Measurements from ENCODE around the gene DGCR8.

The DGCR8 gene

GRCh38 chr22:20106849-20107237, 26.8 kb downstream of the DGCR8 start:
- H3K4me3 ChIP-seq (ENCODE audit: control insufficient read depth, low read depth, low read length): no peak overlapping the region
- no peak for DNase-seq (ENCODE audit: low read depth)
- TF ChIP-seq, protein P1, sequence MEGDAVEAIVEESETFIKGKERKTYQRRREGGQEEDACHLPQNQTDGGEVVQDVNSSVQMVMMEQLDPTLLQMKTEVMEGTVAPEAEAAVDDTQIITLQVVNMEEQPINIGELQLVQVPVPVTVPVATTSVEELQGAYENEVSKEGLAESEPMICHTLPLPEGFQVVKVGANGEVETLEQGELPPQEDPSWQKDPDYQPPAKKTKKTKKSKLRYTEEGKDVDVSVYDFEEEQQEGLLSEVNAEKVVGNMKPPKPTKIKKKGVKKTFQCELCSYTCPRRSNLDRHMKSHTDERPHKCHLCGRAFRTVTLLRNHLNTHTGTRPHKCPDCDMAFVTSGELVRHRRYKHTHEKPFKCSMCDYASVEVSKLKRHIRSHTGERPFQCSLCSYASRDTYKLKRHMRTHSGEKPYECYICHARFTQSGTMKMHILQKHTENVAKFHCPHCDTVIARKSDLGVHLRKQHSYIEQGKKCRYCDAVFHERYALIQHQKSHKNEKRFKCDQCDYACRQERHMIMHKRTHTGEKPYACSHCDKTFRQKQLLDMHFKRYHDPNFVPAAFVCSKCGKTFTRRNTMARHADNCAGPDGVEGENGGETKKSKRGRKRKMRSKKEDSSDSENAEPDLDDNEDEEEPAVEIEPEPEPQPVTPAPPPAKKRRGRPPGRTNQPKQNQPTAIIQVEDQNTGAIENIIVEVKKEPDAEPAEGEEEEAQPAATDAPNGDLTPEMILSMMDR (IDR thresholded peaks at IDR 0.05; ENCODE audit: control insufficient read depth, insufficient read depth, low read depth, low read length, missing control alignments): no peak

GRCh38 chr22:20107471-20107901, 27.4 kb downstream of the DGCR8 start:
- TF ChIP-seq, protein P1 (IDR thresholded peaks at IDR 0.05; ENCODE audit: control insufficient read depth, insufficient read depth, low read depth, low read length, missing control alignments): no peak
- DNase-seq (ENCODE audit: low read depth): no peak
- no peak overlapping the region for H3K4me3 ChIP-seq (ENCODE audit: control insufficient read depth, low read depth, low read length)

- no peak overlapping the region for H3K4me3 ChIP-seq (ENCODE audit: control insufficient read depth, low read depth, low read length)
- TF ChIP-seq, protein P1 (IDR thresholded peaks at IDR 0.05; ENCODE audit: control insufficient read depth, insufficient read depth, low read depth, low read length, missing control alignments): no peak
- no peak for DNase-seq (ENCODE audit: low read depth)
These were observed 28.1 kb downstream of the DGCR8 start for GRCh38 chr22:20107951-20108756.

DNA sequence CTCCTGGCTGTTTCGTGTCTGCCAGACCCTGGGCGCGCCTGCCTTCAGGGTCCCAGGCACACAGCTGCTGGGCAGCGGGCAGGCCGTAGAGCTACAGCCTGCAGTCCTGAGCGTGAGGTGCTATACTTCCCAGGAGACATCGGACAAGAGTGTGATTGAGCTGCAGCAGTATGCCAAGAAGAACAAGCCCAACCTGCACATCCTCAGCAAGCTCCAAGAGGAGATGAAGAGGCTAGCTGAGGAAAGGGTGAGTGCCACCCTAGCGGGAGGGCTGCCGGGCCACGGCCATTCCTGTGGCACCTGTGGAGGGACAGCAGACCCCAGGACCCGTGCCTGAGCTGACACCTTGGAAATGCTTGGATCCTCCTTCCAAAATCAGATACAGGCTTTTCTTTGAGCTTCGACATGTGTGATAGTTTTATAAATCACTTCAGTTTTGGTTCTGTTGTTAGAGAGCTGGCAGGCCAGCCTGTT, 28.8 kb downstream of the DGCR8 start:
- DNase-seq (ENCODE audit: low read depth): no peak
- TF ChIP-seq, protein P1 (IDR thresholded peaks at IDR 0.05; ENCODE audit: control insufficient read depth, insufficient read depth, low read depth, low read length, missing control alignments): no peak
- no peak overlapping the region for H3K4me3 ChIP-seq (ENCODE audit: control insufficient read depth, low read depth, low read length)

DNA sequence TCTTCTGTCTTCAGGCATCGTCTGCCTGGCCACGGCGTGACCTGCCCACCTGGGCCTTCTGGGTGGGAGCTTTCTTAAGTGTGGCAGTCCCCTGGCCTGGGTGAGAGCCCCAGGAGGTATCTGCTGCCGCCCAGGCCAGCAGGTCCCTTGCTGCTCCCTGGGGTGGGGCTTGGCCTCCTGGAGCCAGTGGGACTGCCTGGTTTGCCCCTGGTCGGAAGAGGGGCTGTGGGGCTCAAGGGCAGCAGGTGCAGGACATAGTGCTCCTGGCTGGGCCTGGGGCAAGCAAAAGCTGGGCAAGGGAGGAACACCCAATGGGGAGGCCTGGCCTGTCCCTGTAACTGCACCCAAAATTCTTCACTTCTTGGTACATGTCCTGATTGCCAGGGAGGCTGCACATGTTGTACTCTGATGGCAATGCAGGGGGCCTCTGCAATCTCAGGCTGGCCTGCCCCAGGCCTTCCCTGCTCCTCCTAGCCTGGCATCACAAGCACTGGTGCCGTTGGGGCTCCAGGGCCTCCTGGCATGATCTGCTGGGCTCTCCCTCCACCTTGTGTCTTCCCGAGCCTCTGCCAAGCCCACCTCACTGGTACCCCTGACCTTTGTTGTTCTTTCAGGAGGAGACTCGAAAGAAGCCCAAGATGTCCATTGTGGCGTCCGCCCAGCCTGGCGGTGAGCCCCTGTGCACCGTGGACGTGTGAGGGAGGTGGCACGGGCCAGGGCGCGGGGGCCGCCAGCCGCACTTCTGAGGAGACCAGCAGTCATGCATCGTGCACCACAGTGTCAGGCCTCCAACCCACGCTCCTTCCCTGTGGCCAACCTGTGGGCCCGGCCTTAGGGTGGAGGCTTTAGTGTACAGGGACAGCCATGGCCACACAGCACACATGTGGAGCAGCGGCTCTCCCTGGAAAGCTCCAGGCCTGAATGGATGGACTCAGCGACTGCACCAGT, 29.6 kb downstream of the DGCR8 start:
- TF ChIP-seq, protein P1 (IDR thresholded peaks at IDR 0.05; ENCODE audit: control insufficient read depth, insufficient read depth, low read depth, low read length, missing control alignments): no peak
- DNase-seq (ENCODE audit: low read depth): no peak
- H3K4me3 ChIP-seq (ENCODE audit: control insufficient read depth, low read depth, low read length): no peak overlapping the region

DNA sequence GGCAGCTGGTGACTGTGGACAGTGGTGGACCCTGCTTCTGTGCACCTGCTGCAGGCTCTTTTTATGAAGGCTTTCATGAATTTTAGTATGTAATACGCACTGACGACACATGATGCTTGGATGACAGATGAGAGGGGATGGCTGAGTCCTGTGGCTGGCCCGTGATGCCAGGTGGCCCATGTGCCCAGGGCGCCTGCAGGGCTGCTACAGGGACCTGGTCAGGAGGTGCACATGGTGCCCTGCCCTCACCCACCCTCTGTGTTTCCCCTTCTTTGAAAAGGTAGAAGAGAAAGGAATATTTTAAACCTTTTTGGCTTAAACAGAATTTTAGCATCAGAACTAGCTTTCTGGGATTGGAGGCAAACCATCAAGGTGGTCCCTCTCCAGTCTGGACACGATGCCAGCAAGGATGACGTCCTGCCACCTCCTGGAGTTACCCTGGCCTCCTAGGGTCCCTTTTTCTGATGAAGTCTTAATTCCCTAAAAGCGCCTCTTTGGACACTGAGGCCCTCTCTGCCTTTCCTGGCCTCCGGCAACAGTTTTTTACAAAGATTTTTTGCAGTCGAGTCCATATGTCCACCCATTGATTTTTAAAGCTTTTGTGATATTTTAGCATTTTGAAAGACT, 30.4 kb downstream of the DGCR8 start:
- TF ChIP-seq, protein P1 (IDR thresholded peaks at IDR 0.05; ENCODE audit: control insufficient read depth, insufficient read depth, low read depth, low read length, missing control alignments): no peak
- no peak for DNase-seq (ENCODE audit: low read depth)
- H3K4me3 ChIP-seq (ENCODE audit: control insufficient read depth, low read depth, low read length): no peak overlapping the region
